HepG2 (cell line): ENCODE results near the gene CHMP1A.

ENCODE experiments used
- EZH2 ChIP-seq: conservative IDR thresholded peaks from 2 replicates; pipeline ENCODE4 v1.6.1; 2012; ENCODE audit warnings: mild to moderate bottlenecking, low read depth, low read length, moderate library complexity
- FOXA3 ChIP-seq: IDR thresholded peaks from 2 replicates; pipeline ENCODE4 v1.6.1; 2016; ENCODE audit warnings: missing genetic modification reagents, missing compliant biosample characterization
- FOXM1 ChIP-seq: sonication (generic); formaldehyde crosslinking; IDR thresholded peaks from 2 replicates; pipeline ENCODE4 v1.5.0; 2020; ENCODE audit warnings: missing genetic modification reagents
- MAFF ChIP-seq: IDR thresholded peaks from 2 replicates; pipeline ENCODE4 v1.6.1; 2011; ENCODE audit warnings: low read depth, low read length, improper control_type of control experiment
- MAFK ChIP-seq, 2 experiments: IDR thresholded peaks in 1 of 2; conservative IDR thresholded peaks in 1 of 2; 2 replicates each; pipeline ENCODE4 v1.6.1; 2011; ENCODE audit warnings: improper control_type of control experiment in 2 of 2, low read length in 2 of 2
- MYC ChIP-seq: sonication (generic); formaldehyde crosslinking; IDR thresholded peaks from 2 replicates; pipeline ENCODE4 v1.9.0; 2021; ENCODE audit warnings: missing genetic modification reagents, borderline replicate concordance
- PHF8 ChIP-seq: sonication (generic); formaldehyde crosslinking; IDR thresholded peaks from 2 replicates; pipeline ENCODE4 v1.5.0; 2020; ENCODE audit warnings: missing genetic modification reagents
- ZNF33A ChIP-seq: sonication (generic); formaldehyde crosslinking; IDR thresholded peaks from 2 replicates; pipeline ENCODE4 v1.5.1; 2020; ENCODE audit warnings: missing genetic modification reagents, mild to moderate bottlenecking, moderate library complexity, borderline replicate concordance
- ZNF501 ChIP-seq: sonication (generic); formaldehyde crosslinking; IDR thresholded peaks from 2 replicates; pipeline ENCODE4 v1.5.1; 2020; ENCODE audit warnings: mild to moderate bottlenecking, moderate library complexity, missing genetic modification reagents
- ZNF672 ChIP-seq: sonication (generic); formaldehyde crosslinking; IDR thresholded peaks from 2 replicates; pipeline ENCODE4 v1.8.1; 2022; ENCODE audit warnings: missing genetic modification reagents
- TF ChIP-seq, protein P1 (sequence below): sonication (generic); formaldehyde crosslinking; IDR thresholded peaks from 2 replicates; pipeline ENCODE4 v1.5.0; 2020; ENCODE audit warnings: mild to moderate bottlenecking, missing genetic modification reagents, moderate library complexity
- TF ChIP-seq, protein P2 (sequence below): sonication (generic); formaldehyde crosslinking; IDR thresholded peaks from 2 replicates; pipeline ENCODE4 v1.5.0; 2020; ENCODE audit warnings: missing genetic modification reagents
- TF ChIP-seq, protein P3 (sequence below): sonication (generic); formaldehyde crosslinking; IDR thresholded peaks from 2 replicates; pipeline ENCODE4 v1.4.0; 2020; ENCODE audit warnings: low read depth, mild to moderate bottlenecking, missing genetic modification reagents

DNA sequence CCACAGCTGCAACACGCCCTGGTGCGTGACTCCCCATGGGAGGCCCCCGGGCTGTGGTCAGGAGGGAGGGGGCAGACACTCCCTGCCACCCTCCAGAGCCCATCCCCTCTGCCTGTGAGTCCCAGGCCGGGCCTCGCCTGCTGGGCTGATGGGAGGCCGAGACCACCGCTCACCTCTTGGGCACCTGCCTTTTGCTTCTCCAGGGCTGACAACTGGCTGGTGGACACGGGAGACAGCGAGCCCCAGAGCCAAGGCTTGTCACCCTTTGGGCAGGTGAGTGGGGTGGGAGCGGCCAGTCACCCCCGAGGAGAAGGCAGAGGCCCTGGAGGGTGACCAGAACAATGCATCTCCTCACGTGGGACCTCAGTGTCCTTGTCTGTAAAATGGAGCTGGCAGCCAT, 20.8 kb downstream of the CHMP1A start:
- no peak for TF ChIP-seq MAFK (conservative IDR thresholded peaks at IDR 0.05 in 1 of 2, IDR thresholded peaks at IDR 0.05 in 1 of 2; ENCODE audit: low read length in 2 of 2)
- TF ChIP-seq PHF8 = no peak
- no peak for TF ChIP-seq FOXA3 (CRISPR knock-in tag)
- TF ChIP-seq ZNF501 = no peak
- TF ChIP-seq EZH2 = no peak
- no peak for TF ChIP-seq MAFF
- TF ChIP-seq, protein P1, sequence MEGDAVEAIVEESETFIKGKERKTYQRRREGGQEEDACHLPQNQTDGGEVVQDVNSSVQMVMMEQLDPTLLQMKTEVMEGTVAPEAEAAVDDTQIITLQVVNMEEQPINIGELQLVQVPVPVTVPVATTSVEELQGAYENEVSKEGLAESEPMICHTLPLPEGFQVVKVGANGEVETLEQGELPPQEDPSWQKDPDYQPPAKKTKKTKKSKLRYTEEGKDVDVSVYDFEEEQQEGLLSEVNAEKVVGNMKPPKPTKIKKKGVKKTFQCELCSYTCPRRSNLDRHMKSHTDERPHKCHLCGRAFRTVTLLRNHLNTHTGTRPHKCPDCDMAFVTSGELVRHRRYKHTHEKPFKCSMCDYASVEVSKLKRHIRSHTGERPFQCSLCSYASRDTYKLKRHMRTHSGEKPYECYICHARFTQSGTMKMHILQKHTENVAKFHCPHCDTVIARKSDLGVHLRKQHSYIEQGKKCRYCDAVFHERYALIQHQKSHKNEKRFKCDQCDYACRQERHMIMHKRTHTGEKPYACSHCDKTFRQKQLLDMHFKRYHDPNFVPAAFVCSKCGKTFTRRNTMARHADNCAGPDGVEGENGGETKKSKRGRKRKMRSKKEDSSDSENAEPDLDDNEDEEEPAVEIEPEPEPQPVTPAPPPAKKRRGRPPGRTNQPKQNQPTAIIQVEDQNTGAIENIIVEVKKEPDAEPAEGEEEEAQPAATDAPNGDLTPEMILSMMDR (CRISPR knock-in tag) = no peak
- TF ChIP-seq, protein P2, sequence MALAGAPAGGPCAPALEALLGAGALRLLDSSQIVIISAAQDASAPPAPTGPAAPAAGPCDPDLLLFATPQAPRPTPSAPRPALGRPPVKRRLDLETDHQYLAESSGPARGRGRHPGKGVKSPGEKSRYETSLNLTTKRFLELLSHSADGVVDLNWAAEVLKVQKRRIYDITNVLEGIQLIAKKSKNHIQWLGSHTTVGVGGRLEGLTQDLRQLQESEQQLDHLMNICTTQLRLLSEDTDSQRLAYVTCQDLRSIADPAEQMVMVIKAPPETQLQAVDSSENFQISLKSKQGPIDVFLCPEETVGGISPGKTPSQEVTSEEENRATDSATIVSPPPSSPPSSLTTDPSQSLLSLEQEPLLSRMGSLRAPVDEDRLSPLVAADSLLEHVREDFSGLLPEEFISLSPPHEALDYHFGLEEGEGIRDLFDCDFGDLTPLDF (CRISPR knock-in tag) = no peak
- TF ChIP-seq, protein P3, sequence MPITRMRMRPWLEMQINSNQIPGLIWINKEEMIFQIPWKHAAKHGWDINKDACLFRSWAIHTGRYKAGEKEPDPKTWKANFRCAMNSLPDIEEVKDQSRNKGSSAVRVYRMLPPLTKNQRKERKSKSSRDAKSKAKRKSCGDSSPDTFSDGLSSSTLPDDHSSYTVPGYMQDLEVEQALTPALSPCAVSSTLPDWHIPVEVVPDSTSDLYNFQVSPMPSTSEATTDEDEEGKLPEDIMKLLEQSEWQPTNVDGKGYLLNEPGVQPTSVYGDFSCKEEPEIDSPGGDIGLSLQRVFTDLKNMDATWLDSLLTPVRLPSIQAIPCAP (CRISPR knock-in tag) = no peak
- no peak for TF ChIP-seq FOXM1 (CRISPR knock-in tag)
- no peak for TF ChIP-seq ZNF672 (CRISPR knock-in tag)
- TF ChIP-seq ZNF33A (CRISPR knock-in tag) = no peak
- TF ChIP-seq MYC (CRISPR knock-in tag) = no peak
